ENCODE data around the gene LAMA2. TPM values are rescaled to one million over a fixed set of nuclear protein-coding genes. Genes with fewer than 3 reads are reported as not detected.

The LAMA2 gene
- total and polyA plus RNA-seq, 2 donors (not counting 3 experiments of a cell fraction or from before 2014, with no cell fraction given), result 0.51 to 0.75 TPM

DNA sequence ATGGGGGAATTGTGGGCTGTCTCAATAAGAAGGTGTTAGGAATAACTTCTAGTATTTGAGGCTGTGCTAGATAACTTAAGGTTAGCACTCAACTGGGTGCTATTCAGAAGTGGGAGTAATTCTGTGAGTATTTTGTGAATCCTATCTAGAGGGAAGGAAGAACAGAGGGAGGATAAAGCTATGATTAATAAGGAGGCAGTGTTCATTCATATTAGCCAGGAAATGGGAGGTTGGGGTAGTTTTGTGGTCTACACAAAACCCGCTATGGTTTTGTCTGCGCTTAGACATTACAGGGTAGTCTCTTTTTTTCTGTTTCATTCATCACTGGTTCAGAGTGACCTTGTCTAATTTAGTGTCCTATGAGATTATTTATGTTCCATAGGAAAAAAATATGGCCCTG, 486.0 kb downstream of the LAMA2 start:
- BruUV-seq (replicated peaks), result no TSS peak
- H3K4me1 ChIP-seq (ENCODE audit: control insufficient read depth, extremely low read depth, insufficient read depth, low read length), result no peaks in the 10 kb centered on the region
- no peaks in the 10 kb centered on the region for H3K9me1 ChIP-seq (replicated peaks; ENCODE audit: control insufficient read depth, extremely low read depth, insufficient read depth, low read length)
- no peak for DNase-seq (ENCODE audit: low read depth, low spot score)
- H3K4me2 ChIP-seq (ENCODE audit: insufficient read depth, low read length), result no peak overlapping the region
- no peaks in the 10 kb centered on the region for H3K36me3 ChIP-seq (ENCODE audit: control insufficient read depth in 2 of 2, extremely low read depth in 1 of 2, insufficient read depth in 2 of 2, low read length in 2 of 2)
- H3K9ac ChIP-seq (replicated peaks; ENCODE audit: extremely low read depth, insufficient read depth, low read length), result no peak overlapping the region
- H3K79me2 ChIP-seq (ENCODE audit: control insufficient read depth, insufficient read depth, low read length), result no peaks in the 10 kb centered on the region
- no peak for TF ChIP-seq EZH2 (IDR thresholded peaks at IDR 0.05; ENCODE audit: borderline replicate concordance, low read depth, low read length, severe bottlenecking)
- H4K20me1 ChIP-seq (replicated peaks; ENCODE audit: control insufficient read depth, extremely low read depth, insufficient read depth, low read length), result no peaks in the 10 kb centered on the region
- H3K27ac ChIP-seq (ENCODE audit: insufficient read depth, low read depth, low read length), result no peak overlapping the region
- intact Hi-C loops (cut with micrococcal nuclease) (no loop called here), dilution Hi-C loops (cut with MboI; ENCODE audit: extremely low pct_ligation_motif_present, low sequenced_read_pairs) (no loop called here)
- no peak overlapping the region for H3K4me3 ChIP-seq (replicated peaks in 1 of 3; ENCODE audit: insufficient read depth in 1 of 3, low read depth in 1 of 3, low read length in 3 of 3)
- POLR2A ChIA-PET, result no interaction called here
- H3K27me3 ChIP-seq (ENCODE audit: control insufficient read depth in 2 of 2, insufficient read depth in 2 of 2, low read length in 2 of 2), result no peaks in the 10 kb centered on the region
- H3K9me3 ChIP-seq (replicated peaks; ENCODE audit: control insufficient read depth, insufficient read depth, low read length), result no peaks in the 10 kb centered on the region
- H2AFZ ChIP-seq (ENCODE audit: low read depth, low read length), result no peak overlapping the region
- no peak for FAIRE-seq
- CTCF ChIA-PET, result interaction anchor here (3.9 kb wide), 1 partner anchor 561 kb away, joined by 91 read pairs; no protein-coding TSS in a partner anchor

- H3K4me3 ChIP-seq (replicated peaks in 1 of 3; ENCODE audit: insufficient read depth in 1 of 3, low read depth in 1 of 3, low read length in 3 of 3), result no peak overlapping the region
- FAIRE-seq, result no peak
- BruUV-seq (replicated peaks), result no TSS peak
- no peak for TF ChIP-seq POLR2A (IDR thresholded peaks at IDR 0.05; ENCODE audit: low read depth, low read length)
- TF ChIP-seq GATA2 (IDR thresholded peaks at IDR 0.05; ENCODE audit: insufficient read depth, insufficient read length, low read depth, low read length), result no peak
- TF ChIP-seq JUN (IDR thresholded peaks at IDR 0.05; ENCODE audit: borderline replicate concordance, insufficient read depth, insufficient read length, low read depth), result no peak
- no peak for TF ChIP-seq FOS (IDR thresholded peaks at IDR 0.05; ENCODE audit: borderline replicate concordance, insufficient read depth, low read length)
- H3K9me3 ChIP-seq (replicated peaks; ENCODE audit: control insufficient read depth, insufficient read depth, low read length), result no peaks in the 10 kb centered on the region
- no peak for DNase-seq (ENCODE audit: low read depth, low spot score)
- no peaks in the 10 kb centered on the region for H3K27me3 ChIP-seq (ENCODE audit: control insufficient read depth in 2 of 2, insufficient read depth in 2 of 2, low read length in 2 of 2)
- H3K79me2 ChIP-seq (ENCODE audit: control insufficient read depth, insufficient read depth, low read length), result no peaks in the 10 kb centered on the region
- no peak overlapping the region for H2AFZ ChIP-seq (ENCODE audit: low read depth, low read length)
- no peak overlapping the region for H3K27ac ChIP-seq (ENCODE audit: insufficient read depth, low read depth, low read length)
- intact Hi-C loops (cut with micrococcal nuclease), result loop anchor here (1.0 to 10.0 kb wide), 6 partner anchors 117 to 1632 kb away; no protein-coding TSS in a partner anchor
- ChIA-PET CTCF (interaction anchor here (0.9 to 3.9 kb wide), 14 partner anchors 13 to 1633 kb away, joined by 3 to 91 read pairs (median 10); partner anchors contain the start of gene PTPRK), POLR2A (no interaction called here)
- H3K9ac ChIP-seq (replicated peaks; ENCODE audit: extremely low read depth, insufficient read depth, low read length), result no peak overlapping the region
- H3K9me1 ChIP-seq (replicated peaks; ENCODE audit: control insufficient read depth, extremely low read depth, insufficient read depth, low read length), result no peaks in the 10 kb centered on the region
- dilution Hi-C loops (cut with MboI; ENCODE audit: extremely low pct_ligation_motif_present, low sequenced_read_pairs), result no loop called here
- no peaks in the 10 kb centered on the region for H3K4me1 ChIP-seq (ENCODE audit: control insufficient read depth, extremely low read depth, insufficient read depth, low read length)
- H3K36me3 ChIP-seq (ENCODE audit: control insufficient read depth in 2 of 2, extremely low read depth in 1 of 2, insufficient read depth in 2 of 2, low read length in 2 of 2), result no peaks in the 10 kb centered on the region
- H3K4me2 ChIP-seq (ENCODE audit: insufficient read depth, low read length), result no peak overlapping the region
- H4K20me1 ChIP-seq (replicated peaks; ENCODE audit: control insufficient read depth, extremely low read depth, insufficient read depth, low read length), result no peaks in the 10 kb centered on the region
Measured at GRCh38 chr6:129369737-129370136, 486.8 kb downstream of the LAMA2 start.

Measured in endothelial cell of umbilical vein (primary cell).